GM21423 (cell line): Measurements from ENCODE around the gene SPTLC3.

ENCODE experiments used
- ATAC-seq: cut with Tn5 transposase; IDR thresholded peaks from one replicate; pipeline ENCODE4 v1.9.1; 2021; ENCODE audit warnings: mild to moderate bottlenecking, moderate library complexity; ENCODE audit not compliant: unreplicated experiment

The SPTLC3 gene

GRCh38 chr20:13130061-13130706 lies 121.4 kb downstream of the SPTLC3 start:
- no peak for ATAC-seq

GRCh38 chr20:13130707-13131103 lies 121.9 kb downstream of the SPTLC3 start:
- no peak for ATAC-seq

GRCh38 chr20:13131688-13132087 lies 122.9 kb downstream of the SPTLC3 start:
- ATAC-seq: no peak

- ATAC-seq: no peak
Observed at GRCh38 chr20:13139459-13140150, 130.8 kb downstream of the SPTLC3 start.

GRCh38 chr20:13140201-13140600 lies 131.4 kb downstream of the SPTLC3 start:
- no peak for ATAC-seq

- no peak for ATAC-seq
Observed at GRCh38 chr20:13140775-13141174, 132.0 kb downstream of the SPTLC3 start.

GRCh38 chr20:13141546-13141945 lies 132.8 kb downstream of the SPTLC3 start:
- ATAC-seq: no peak

GRCh38 chr20:13142143-13142542 lies 133.4 kb downstream of the SPTLC3 start:
- ATAC-seq: no peak

GRCh38 chr20:13147071-13147963 lies 138.5 kb downstream of the SPTLC3 start:
- no peak for ATAC-seq

GRCh38 chr20:13147971-13148370 lies 139.2 kb downstream of the SPTLC3 start:
- ATAC-seq: no peak

GRCh38 chr20:13148402-13148801 lies 139.6 kb downstream of the SPTLC3 start:
- no peak for ATAC-seq

- ATAC-seq: no peak
Observed at GRCh38 chr20:13148961-13149360, 140.2 kb downstream of the SPTLC3 start.

- ATAC-seq: no peak
Observed at GRCh38 chr20:13149371-13150105, 140.8 kb downstream of the SPTLC3 start.

GRCh38 chr20:13158369-13158768 lies 149.6 kb downstream of the SPTLC3 start:
- ATAC-seq: no peak

GRCh38 chr20:13159889-13160288 lies 151.1 kb downstream of the SPTLC3 start:
- ATAC-seq: no peak

- ATAC-seq: no peak
Observed at GRCh38 chr20:13165203-13165602, 156.4 kb downstream of the SPTLC3 start.

- ATAC-seq: no peak
Observed at GRCh38 chr20:13166011-13166410, 157.2 kb downstream of the SPTLC3 start.

GRCh38 chr20:13166437-13166836 lies 157.7 kb downstream of the SPTLC3 start:
- no peak for ATAC-seq

GRCh38 chr20:13169086-13169485 lies 160.3 kb downstream of the SPTLC3 start:
- ATAC-seq: no peak

GRCh38 chr20:13170771-13171170 lies 162.0 kb downstream of the SPTLC3 start:
- ATAC-seq: no peak

GRCh38 chr20:13173201-13173600 lies 164.4 kb downstream of the SPTLC3 start:
- no peak for ATAC-seq
